NCI-H2029 (cell line): ENCODE measurements around the gene ZNHIT2.
A peak's percentile ranks its signal among the peaks of the same experiment; 100 is the strongest.

Source experiments
- DNase-seq: peaks from one replicate; lab custom pipeline; 2025; lab: John Stamatoyannopoulos, UW

Gene ZNHIT2

GRCh38 chr11:65103476-65103875 is 14.0 kb downstream of the ZNHIT2 start:
- no peak for DNase-seq

GRCh38 chr11:65102142-65103095 is 15.1 kb downstream of the ZNHIT2 start:
- peak; percentile 85 for DNase-seq

DNA sequence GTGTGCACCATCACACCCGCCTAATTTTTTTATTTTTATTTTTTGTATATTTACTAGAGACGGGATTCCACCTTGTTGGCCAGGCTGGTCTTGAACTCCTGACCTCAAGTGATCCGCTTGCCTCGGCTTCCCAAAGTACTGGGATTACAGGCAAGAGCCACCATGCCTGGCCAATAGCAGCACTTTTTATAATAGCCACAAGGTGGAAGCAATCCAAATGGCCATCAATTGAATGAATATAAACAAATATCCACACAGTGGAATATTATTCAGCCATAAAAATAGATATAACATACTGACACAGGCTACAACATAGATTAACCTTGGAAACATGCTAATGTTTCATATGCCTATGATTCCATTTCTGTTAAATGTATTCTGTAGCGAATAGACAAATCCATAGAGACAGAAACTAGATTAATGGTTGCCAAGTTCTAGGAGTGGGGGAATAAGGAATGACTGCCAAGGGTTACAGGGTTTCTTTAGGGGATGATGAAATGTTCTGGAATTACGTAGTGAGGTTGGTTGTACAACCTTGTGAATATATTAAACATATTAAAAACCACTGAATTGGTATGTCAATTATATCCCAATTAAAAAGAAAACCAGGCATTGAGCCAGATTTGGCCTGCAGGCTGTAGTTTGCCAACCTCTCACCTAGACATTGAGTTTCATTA is 16.7 kb downstream of the ZNHIT2 start:
- DNase-seq, result peak; percentile 56

- DNase-seq, result no peak
Observed at GRCh38 chr11:65096926-65097325, 20.6 kb downstream of the ZNHIT2 start.

GRCh38 chr11:65095974-65096806 is 21.3 kb downstream of the ZNHIT2 start, which contains the start of gene VPS51:
TSS of gene VPS51 (plus strand) at chr11:65096214. CDS start at chr11:65096251, 37 bp downstream.
- DNase-seq, result peak; percentile 86

DNA sequence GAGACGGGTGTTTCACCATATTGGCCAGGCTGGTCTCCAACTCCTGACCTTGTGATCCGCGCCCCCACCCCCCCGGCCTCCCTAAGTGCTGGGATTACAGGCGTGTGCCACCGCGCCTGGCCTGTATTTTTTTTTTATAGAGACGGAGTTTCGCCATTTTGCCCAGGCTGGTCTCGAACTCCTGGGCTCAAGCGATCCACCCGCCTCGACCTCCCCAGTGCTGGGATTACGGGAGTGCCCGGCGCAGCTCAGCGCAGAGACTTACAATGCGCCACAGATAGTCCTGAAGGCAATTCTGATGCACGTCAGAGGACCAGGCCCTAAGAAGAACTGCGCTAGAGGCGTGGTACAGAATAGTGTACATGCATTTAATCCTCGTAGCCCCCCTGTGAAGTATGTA is 22.1 kb downstream of the ZNHIT2 start:
- no peak for DNase-seq

GRCh38 chr11:65090628-65091027 is 26.9 kb downstream of the ZNHIT2 start:
- DNase-seq, result no peak

GRCh38 chr11:65089621-65090020 is 27.9 kb downstream of the ZNHIT2 start:
- no peak for DNase-seq

- no peak for DNase-seq
Observed at GRCh38 chr11:65087827-65088226, 29.7 kb downstream of the ZNHIT2 start.

- DNase-seq, result no peak
Observed at GRCh38 chr11:65087216-65087615, 30.3 kb downstream of the ZNHIT2 start.

DNA sequence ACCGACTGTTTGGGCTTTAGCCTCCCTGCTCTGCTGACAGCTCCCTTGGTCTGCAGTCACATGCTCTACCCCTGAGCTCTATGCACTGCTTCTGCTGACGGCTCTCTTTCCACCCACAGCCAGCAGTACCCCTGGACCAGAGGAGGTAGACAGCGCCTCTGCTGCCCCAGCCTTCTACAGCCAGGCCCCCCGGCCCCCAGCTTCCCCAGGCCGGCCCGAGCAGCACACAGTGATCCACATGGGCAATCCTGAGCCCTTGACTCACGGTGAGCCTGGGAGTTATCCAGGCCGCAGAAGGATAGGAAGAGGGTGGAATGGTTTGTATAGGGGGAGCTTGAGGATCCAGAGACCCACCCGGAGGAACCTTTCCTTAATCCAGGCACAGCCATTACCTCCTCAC is 30.7 kb downstream of the ZNHIT2 start:
- no peak for DNase-seq

GRCh38 chr11:65085446-65085845 is 32.1 kb downstream of the ZNHIT2 start:
- no peak for DNase-seq

- no peak for DNase-seq
Observed at GRCh38 chr11:65084598-65085375, 32.7 kb downstream of the ZNHIT2 start.

DNA sequence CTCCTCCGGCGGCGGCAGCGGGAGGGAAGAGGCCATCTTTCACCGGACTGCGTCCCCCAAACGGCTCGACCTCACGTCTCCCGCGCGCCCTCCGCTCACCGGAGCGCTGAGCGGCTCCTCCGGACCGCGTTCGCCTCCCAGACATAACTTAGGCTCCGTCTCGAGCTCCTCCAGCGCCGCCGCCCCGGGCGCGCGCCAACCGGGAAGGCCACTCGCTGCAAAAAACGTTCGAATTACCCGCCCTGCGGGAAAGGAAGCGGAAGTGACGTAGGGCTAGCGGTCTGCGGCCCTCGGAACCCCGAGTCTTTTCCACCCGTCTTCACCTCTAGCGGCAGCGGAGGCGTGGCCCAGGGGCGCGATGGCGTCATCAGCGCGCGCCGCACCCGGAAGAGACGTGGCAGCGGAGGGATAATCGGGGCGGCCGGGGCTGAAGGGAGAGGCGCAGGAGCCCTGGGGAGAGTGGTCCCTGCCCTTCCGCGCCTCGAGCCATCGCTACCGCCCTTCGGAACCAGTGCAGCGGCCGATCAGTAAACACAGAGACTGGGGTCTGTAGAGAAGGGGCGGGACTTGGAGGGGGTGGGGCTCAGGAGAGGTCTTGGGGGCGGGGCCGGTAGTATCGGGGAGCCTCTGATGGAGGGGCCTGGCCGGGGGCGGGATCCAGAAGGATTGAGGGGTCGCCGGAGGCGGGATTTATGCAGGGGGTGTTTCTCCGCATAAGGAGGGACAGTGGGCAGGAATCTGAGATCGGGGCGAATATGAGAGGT is 33.5 kb downstream of the ZNHIT2 start, which contains the start of the genes CDCA5 and ZFPL1:
Gene CDCA5, minus strand, starts transcription at position 207 of the 764 bp plus-strand sequence. Its CDS starts 62 bp downstream, at position 145.
Gene ZFPL1, plus strand, starts transcription at position 389 of the 764 bp plus-strand sequence. CDS start 477 bp downstream, outside the sequence.
- DNase-seq, result peak; percentile 91

DNA sequence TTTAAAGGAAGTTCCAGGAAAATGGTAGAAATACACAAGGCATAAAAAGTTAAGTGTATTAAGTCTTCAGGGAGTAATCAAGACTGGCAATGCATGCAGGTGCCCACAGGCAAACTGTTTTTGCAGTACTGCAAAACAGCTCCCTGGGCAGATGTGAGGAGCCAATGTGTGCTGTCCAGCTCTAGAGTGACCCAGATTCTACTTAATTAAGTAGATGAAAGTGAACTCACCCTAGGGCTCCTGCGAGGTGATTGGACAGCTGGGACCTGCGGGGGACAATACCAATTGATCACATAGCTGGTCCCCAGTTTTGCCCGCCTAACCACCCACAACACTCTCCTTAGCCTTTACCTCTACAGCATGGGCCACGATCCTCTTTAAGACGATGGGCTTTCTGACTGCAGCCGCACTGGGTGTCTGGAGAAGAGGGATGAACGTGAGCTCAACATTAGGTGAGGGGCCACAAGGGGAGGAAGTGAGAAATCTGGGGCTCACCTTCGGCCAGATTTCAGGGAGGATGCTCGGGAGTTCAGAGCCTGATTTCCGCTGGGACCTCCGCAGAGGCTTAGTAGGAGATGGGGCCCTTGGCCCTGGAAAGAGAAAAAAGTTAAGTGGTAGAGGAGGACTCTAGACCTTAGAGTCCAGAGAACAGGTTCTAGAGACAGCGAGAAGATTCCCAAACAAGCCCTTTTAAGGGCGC is 34.2 kb downstream of the ZNHIT2 start:
- DNase-seq, result no peak

- no peak for DNase-seq
Observed at GRCh38 chr11:65078786-65079342, 38.6 kb downstream of the ZNHIT2 start.

DNA sequence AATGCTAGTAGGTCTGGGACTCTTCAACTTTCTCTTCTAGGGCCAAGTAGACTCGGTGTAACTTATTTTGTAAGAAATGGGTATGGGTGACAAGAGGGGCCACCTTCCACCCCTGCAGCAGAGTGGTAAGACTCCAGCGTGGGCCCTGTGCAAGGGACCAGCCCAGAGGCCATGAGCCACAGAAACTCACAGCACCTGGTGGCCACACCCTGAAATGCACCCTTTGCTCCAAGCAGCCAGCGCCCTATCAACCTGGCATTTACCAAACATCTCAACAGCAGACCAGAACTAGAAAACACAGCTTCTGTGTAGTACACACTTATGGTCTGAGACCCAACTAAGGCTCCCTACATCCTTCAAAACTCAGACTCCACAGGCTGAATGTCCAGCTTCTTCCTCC is 39.4 kb downstream of the ZNHIT2 start:
- peak; percentile 29 for DNase-seq

- DNase-seq, result no peak
Observed at GRCh38 chr11:65077451-65077850, 40.0 kb downstream of the ZNHIT2 start.

GRCh38 chr11:65072631-65072966 is 44.9 kb downstream of the ZNHIT2 start:
- no peak for DNase-seq
